ENCODE results near the gene RALGAPB.

The RALGAPB gene

GRCh38 chr20:38550274-38550673 is 77.6 kb downstream of the RALGAPB start:
- peak; percentile 22 to 46 for DNase-seq

GRCh38 chr20:38551056-38551626 is 78.5 kb downstream of the RALGAPB start:
- DNase-seq: no peak

- DNase-seq: no peak
These were observed 82.3 kb downstream of the RALGAPB start for GRCh38 chr20:38554986-38555385.

GRCh38 chr20:38555395-38555794 is 82.8 kb downstream of the RALGAPB start:
- no peak for DNase-seq

GRCh38 chr20:38557174-38557573 is 84.5 kb downstream of the RALGAPB start:
- no peak for DNase-seq

GRCh38 chr20:38558596-38559360 is 86.1 kb downstream of the RALGAPB start:
- no peak for DNase-seq

GRCh38 chr20:38559764-38560163 is 87.1 kb downstream of the RALGAPB start:
- DNase-seq: no peak

- no peak for DNase-seq
These were observed 91.3 kb downstream of the RALGAPB start for GRCh38 chr20:38563802-38564431.

GRCh38 chr20:38564680-38565079 is 92.0 kb downstream of the RALGAPB start:
- no peak for DNase-seq

GRCh38 chr20:38566036-38566598 is 93.5 kb downstream of the RALGAPB start:
- DNase-seq: no peak

GRCh38 chr20:38569747-38570525 is 97.3 kb downstream of the RALGAPB start:
- DNase-seq: peak; percentile 35 to 51

- no peak for DNase-seq
These were observed 100.8 kb downstream of the RALGAPB start for GRCh38 chr20:38573413-38573812.

GRCh38 chr20:38579219-38579910 is 106.7 kb downstream of the RALGAPB start:
- no peak for DNase-seq

- no peak for DNase-seq
These were observed 107.3 kb downstream of the RALGAPB start for GRCh38 chr20:38579921-38580320.

GRCh38 chr20:38581013-38581412 is 108.4 kb downstream of the RALGAPB start, which contains the start of gene ADIG:
ADIG (plus strand) TSS chr20:38581197; CDS start chr20:38581251, 54 bp downstream.
- DNase-seq: no peak

- no peak for DNase-seq
These were observed 109.3 kb downstream of the RALGAPB start for GRCh38 chr20:38581830-38582358.

GRCh38 chr20:38583306-38583705 is 110.7 kb downstream of the RALGAPB start:
- no peak for DNase-seq

GRCh38 chr20:38584099-38584763 is 111.6 kb downstream of the RALGAPB start:
- no peak for DNase-seq

GRCh38 chr20:38585404-38586180 is 112.9 kb downstream of the RALGAPB start:
- DNase-seq: no peak

- no peak for DNase-seq
These were observed 113.5 kb downstream of the RALGAPB start for GRCh38 chr20:38586181-38586525.

- DNase-seq: no peak
These were observed 115.7 kb downstream of the RALGAPB start for GRCh38 chr20:38588303-38588702.
